Activated T-cell treated with anti-CD3 and anti-CD28 coated beads for 24 hours (primary cell): ENCODE measurements around the gene CCT6A.
"Not testable (repeated sequence)": the region's sequence is repeated elsewhere in the genome, so short reads cannot be mapped to it uniquely, and the experiment has no call there.

Experiments used
- DNase-seq: peaks from one replicate; pipeline ENCODE4 v3.0.0-alpha.2; 2020; ENCODE audit warnings: low read depth

Gene CCT6A

GRCh38 chr7:56098187-56099008, 46.8 kb downstream of the CCT6A start:
- not testable (repeated sequence) for DNase-seq

DNA sequence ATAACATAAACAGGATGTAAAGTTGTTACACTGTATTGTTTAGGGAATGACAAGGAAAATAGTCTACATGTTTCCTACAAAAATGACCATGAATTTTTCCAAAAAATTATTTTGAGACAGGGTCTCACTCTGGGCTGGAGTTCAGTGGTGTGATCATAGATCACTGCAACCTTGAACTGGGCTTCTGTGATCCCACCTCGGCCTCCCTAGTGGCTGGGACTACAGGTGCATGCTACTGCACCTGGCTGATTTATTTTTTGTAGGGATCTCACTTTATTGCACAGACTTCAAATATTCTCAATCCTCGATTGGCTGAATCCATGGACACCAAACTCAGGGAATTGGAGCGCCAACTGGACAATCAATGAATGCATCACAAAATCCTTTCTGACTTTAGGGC, 48.1 kb downstream of the CCT6A start:
- no peak for DNase-seq

- not testable (repeated sequence) for DNase-seq
These were observed 52.6 kb downstream of the CCT6A start for GRCh38 chr7:56104138-56104537.

DNA sequence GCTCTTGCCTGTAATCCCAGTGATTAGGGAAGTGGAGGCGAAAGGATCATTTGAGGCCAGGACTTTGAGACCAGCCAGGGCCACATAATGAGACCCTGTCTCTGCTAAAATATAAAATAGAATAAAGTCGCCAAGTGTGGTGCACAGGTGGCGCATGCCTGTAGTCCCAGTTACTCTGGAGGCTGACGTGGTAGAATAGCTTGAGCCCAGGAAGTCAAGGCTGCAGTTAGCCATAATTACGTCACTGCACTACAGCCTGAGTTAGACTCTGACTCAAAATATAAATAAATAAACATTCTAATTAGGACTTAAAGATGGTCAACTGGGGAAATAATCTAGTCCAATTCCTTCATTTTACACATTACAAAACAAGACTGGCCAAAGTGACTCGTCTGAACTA, 53.9 kb downstream of the CCT6A start:
- DNase-seq: no peak

- peak; percentile 90 for DNase-seq
These were observed 54.8 kb downstream of the CCT6A start, which contains the start of gene CHCHD2 for GRCh38 chr7:56106108-56107073. CHCHD2 (minus strand) TSS chr7:56106476; CDS start chr7:56106413, 63 bp downstream.

DNA sequence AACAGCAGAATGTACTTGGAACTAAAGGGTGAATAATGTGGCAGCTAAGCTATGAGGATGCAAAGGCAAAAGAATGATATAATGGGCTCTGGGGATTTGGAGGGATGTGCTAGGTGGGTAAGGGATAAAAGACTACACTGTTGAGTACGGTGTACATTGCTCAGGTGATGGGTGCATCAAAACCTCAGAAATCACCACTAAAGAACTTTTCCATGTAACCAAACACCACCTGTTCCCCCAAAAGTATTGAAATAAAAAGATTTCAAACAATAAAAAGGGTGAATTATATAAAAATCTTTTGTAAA, 56.3 kb downstream of the CCT6A start:
- no peak for DNase-seq

- DNase-seq: no peak
These were observed 59.0 kb downstream of the CCT6A start for GRCh38 chr7:56110611-56111010.

- not testable (repeated sequence) for DNase-seq
These were observed 60.7 kb downstream of the CCT6A start for GRCh38 chr7:56112244-56112643.
